Activated T-helper 1 cell treated with anti-CD3 and anti-CD28 coated beads, Interleukin-12 subunit alpha, Interleukin-12 subunit beta, Interleukin-2, Interleukin-4 antibody, amounts not matched to agents 30 ng/mL and 10 ng/mL and 1 ng/mL, durations not matched to agents 14 hours and 24 hours and 36 hours (primary cell): ENCODE measurements around the gene ALKBH8. TPM values are rescaled to one million over a fixed set of nuclear protein-coding genes. Genes with fewer than 3 reads are reported as not detected.

Source experiments
- DNase-seq: peaks from one replicate; pipeline ENCODE4 v3.0.0; 2021; ENCODE audit warnings: low spot score
- H3K27ac Mint-ChIP-seq: one replicate; pipeline ENCODE4 v1.8.0; 2021; ENCODE audit warnings: mild to moderate bottlenecking, mixed read lengths
- H3K27me3 Mint-ChIP-seq: one replicate; pipeline ENCODE4 v1.8.0; 2022; ENCODE audit warnings: mild to moderate bottlenecking, moderate library complexity, mixed read lengths; ENCODE audit not compliant: insufficient read depth
- H3K36me3 Mint-ChIP-seq: one replicate; pipeline ENCODE4 v1.8.0; 2021; ENCODE audit warnings: low read depth, mixed read lengths
- H3K4me1 Mint-ChIP-seq: one replicate; pipeline ENCODE4 v1.8.0; 2021; ENCODE audit warnings: low read depth, mixed read lengths
- H3K4me3 Mint-ChIP-seq: one replicate; pipeline ENCODE4 v1.8.0; 2021; ENCODE audit warnings: mild to moderate bottlenecking, moderate library complexity, mixed read lengths
- H3K9me3 Mint-ChIP-seq: one replicate; pipeline ENCODE4 v1.8.0; 2021; ENCODE audit warnings: mixed read lengths
- intact Hi-C: fragments of 100-400 bp; cut with micrococcal nuclease; formaldehyde crosslinking; loops from one replicate; pipeline ENCODE4 v1.15.1; 2024
- total RNA-seq: library from RNA; stranded (reverse); gene quantifications from 2 replicates; pipeline ENCODE4 v1.2.3, GENCODE V29; 2022

The ALKBH8 gene, protein sequence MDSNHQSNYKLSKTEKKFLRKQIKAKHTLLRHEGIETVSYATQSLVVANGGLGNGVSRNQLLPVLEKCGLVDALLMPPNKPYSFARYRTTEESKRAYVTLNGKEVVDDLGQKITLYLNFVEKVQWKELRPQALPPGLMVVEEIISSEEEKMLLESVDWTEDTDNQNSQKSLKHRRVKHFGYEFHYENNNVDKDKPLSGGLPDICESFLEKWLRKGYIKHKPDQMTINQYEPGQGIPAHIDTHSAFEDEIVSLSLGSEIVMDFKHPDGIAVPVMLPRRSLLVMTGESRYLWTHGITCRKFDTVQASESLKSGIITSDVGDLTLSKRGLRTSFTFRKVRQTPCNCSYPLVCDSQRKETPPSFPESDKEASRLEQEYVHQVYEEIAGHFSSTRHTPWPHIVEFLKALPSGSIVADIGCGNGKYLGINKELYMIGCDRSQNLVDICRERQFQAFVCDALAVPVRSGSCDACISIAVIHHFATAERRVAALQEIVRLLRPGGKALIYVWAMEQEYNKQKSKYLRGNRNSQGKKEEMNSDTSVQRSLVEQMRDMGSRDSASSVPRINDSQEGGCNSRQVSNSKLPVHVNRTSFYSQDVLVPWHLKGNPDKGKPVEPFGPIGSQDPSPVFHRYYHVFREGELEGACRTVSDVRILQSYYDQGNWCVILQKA
- total RNA-seq: 14.7 and 16.0 TPM in 2 replicates

DNA sequence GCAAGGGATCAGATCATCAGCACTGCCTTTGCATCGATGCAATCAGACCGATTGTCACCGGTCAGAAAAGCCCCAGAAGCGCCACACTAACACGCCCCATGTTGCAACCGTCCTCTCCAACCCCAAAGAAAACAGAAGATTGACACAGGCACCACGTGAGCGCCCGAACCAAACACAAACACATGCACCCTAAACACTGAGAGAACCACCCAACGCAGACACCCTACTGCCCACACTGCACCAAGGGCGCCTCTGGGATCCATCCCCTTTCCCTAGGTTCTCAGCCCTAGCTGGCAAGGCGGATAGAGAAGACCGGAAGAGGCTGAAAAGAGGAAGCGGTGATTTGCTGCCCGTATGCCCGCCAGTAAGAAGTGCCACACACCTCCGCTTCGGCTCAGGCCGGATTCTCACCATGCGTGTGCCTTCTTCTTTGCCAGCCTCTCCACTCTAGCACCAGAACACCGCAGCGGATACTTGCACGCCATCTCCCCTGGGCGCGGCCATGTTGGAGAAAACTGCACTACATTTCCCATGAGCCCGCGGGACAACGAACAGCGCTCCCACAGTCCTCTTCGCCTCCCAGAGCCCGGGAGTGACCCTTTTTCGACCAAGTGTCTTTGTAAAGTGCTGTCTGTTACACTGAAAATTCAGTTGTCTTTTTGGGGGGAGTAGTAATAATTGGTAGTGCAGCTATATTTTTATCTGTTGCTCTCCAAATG, at the start of gene ALKBH8:
Gene ALKBH8, minus strand, starts transcription at position 517 of the 719 bp plus-strand sequence. CDS start 4,842 bp downstream, outside the sequence.
- Mint-ChIP-seq H3K9me3 (no peaks in the 10 kb centered on the region), H3K27me3 (no peaks in the 10 kb centered on the region), H3K27ac (peak within 1 kb of the TSS; percentile 98), H3K36me3 (peaks cover 3% of the 10 kb centered on the region), H3K4me1 (peaks cover 52% of the 10 kb centered on the region), H3K4me3 (peak within 1 kb of the TSS; percentile 99)
- DNase-seq: peak; percentile 71
- intact Hi-C loops: loop anchor here (1.0 to 10.0 kb wide), 13 partner anchors 11 to 1481 kb away; partner anchors contain the start of genes ACAT1, ATM, C11orf65 and CUL5

- intact Hi-C loops: no loop called here
- Mint-ChIP-seq H3K27me3 (peaks cover 9% of the 10 kb centered on the region), H3K27ac (no peak overlapping the region), H3K4me3 (no peak overlapping the region), H3K4me1 (no peaks in the 10 kb centered on the region), H3K9me3 (no peaks in the 10 kb centered on the region), H3K36me3 (no peaks in the 10 kb centered on the region)
- DNase-seq: no peak
These were observed 46.9 kb upstream of the ALKBH8 start for GRCh38 chr11:107612445-107612844.

- no peak for DNase-seq
- intact Hi-C loops: no loop called here
- Mint-ChIP-seq H3K9me3 (no peaks in the 10 kb centered on the region), H3K4me1 (no peaks in the 10 kb centered on the region), H3K4me3 (no peak overlapping the region), H3K27ac (no peak overlapping the region), H3K27me3 (peaks cover 5% of the 10 kb centered on the region), H3K36me3 (no peaks in the 10 kb centered on the region)
These were observed 44.1 kb upstream of the ALKBH8 start for GRCh38 chr11:107609400-107610218.

- intact Hi-C loops: no loop called here
These were observed 43.3 kb upstream of the ALKBH8 start for GRCh38 chr11:107608809-107609208.

DNA sequence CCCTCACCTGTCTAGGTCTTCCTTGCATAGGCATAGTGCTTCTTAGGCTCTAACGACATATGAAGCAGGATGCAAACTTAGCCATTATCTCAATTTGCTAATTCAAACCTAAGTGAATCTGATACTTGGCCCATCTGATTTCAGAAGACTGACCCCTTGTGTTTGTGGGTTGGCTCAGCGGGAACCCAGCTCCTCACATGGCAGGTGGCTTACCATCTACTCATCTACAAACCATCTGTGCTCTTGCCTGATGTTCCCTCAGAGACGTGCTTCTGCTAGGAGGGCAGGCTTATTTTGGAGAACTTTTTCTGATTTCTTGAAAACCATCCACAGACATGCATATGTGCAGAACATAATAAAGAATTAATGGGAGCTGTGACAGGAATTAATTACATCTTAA, 40.6 kb upstream of the ALKBH8 start:
- no peak for DNase-seq
- H3K36me3 Mint-ChIP-seq: no peaks in the 10 kb centered on the region
- H3K27ac Mint-ChIP-seq: no peak overlapping the region
- no peak overlapping the region for H3K4me3 Mint-ChIP-seq
- no peaks in the 10 kb centered on the region for H3K4me1 Mint-ChIP-seq
- intact Hi-C loops: no loop called here
- peaks cover 25% of the 10 kb centered on the region for H3K27me3 Mint-ChIP-seq
- no peaks in the 10 kb centered on the region for H3K9me3 Mint-ChIP-seq

More at GRCh38 chr11:107608809-107609208, 43.3 kb upstream of the ALKBH8 start:
- no peaks in the 10 kb centered on the region for H3K9me3 Mint-ChIP-seq
- no peak for DNase-seq
- H3K36me3 Mint-ChIP-seq: no peaks in the 10 kb centered on the region
- no peak overlapping the region for H3K4me3 Mint-ChIP-seq
- H3K27me3 Mint-ChIP-seq: peaks cover 11% of the 10 kb centered on the region
- no peak overlapping the region for H3K27ac Mint-ChIP-seq
- no peaks in the 10 kb centered on the region for H3K4me1 Mint-ChIP-seq

- DNase-seq: no peak
- no peaks in the 10 kb centered on the region for H3K9me3 Mint-ChIP-seq
- no peaks in the 10 kb centered on the region for H3K36me3 Mint-ChIP-seq
- no peaks in the 10 kb centered on the region for H3K4me1 Mint-ChIP-seq
- intact Hi-C loops: no loop called here
- H3K4me3 Mint-ChIP-seq: no peak overlapping the region
- H3K27me3 Mint-ChIP-seq: peaks cover 27% of the 10 kb centered on the region
- no peak overlapping the region for H3K27ac Mint-ChIP-seq
These were observed 39.8 kb upstream of the ALKBH8 start for GRCh38 chr11:107605061-107606006.

- no peaks in the 10 kb centered on the region for H3K4me1 Mint-ChIP-seq
- H3K27me3 Mint-ChIP-seq: peaks cover 55% of the 10 kb centered on the region
- no peak for DNase-seq
- H3K4me3 Mint-ChIP-seq: no peak overlapping the region
- no peak overlapping the region for H3K27ac Mint-ChIP-seq
- H3K36me3 Mint-ChIP-seq: no peaks in the 10 kb centered on the region
- H3K9me3 Mint-ChIP-seq: no peaks in the 10 kb centered on the region
- intact Hi-C loops: no loop called here
These were observed 32.9 kb upstream of the ALKBH8 start for GRCh38 chr11:107598225-107599139.

- Mint-ChIP-seq H3K4me1 (peaks cover 24% of the 10 kb centered on the region), H3K4me3 (no peak overlapping the region), H3K27ac (no peak overlapping the region), H3K9me3 (no peaks in the 10 kb centered on the region), H3K27me3 (peaks cover 67% of the 10 kb centered on the region), H3K36me3 (no peaks in the 10 kb centered on the region)
- no peak for DNase-seq
- intact Hi-C loops: loop anchor here (5.0 kb wide), 1 partner anchor 333 kb away; the partner anchor contains the start of gene RAB39A
These were observed 29.2 kb upstream of the ALKBH8 start for GRCh38 chr11:107594736-107595135.

GRCh38 chr11:107593951-107594350, 28.4 kb upstream of the ALKBH8 start:
- Mint-ChIP-seq H3K4me3 (no peak overlapping the region), H3K27me3 (peaks cover 70% of the 10 kb centered on the region), H3K36me3 (peaks cover 3% of the 10 kb centered on the region), H3K27ac (no peak overlapping the region), H3K9me3 (no peaks in the 10 kb centered on the region), H3K4me1 (peaks cover 26% of the 10 kb centered on the region)
- intact Hi-C loops: loop anchor here (2.0 to 5.0 kb wide), 2 partner anchors 247 to 333 kb away; partner anchors contain the start of gene RAB39A
- DNase-seq: no peak

- Mint-ChIP-seq H3K4me3 (no peak overlapping the region), H3K27ac (no peak overlapping the region), H3K36me3 (peaks cover 3% of the 10 kb centered on the region), H3K4me1 (peaks cover 26% of the 10 kb centered on the region), H3K9me3 (peaks cover 4% of the 10 kb centered on the region), H3K27me3 (peaks cover 76% of the 10 kb centered on the region)
- intact Hi-C loops: loop anchor here (1.0 to 5.0 kb wide), 4 partner anchors 17 to 334 kb away; partner anchors contain the start of genes ALKBH8 and RAB39A
- DNase-seq: no peak
These were observed 27.3 kb upstream of the ALKBH8 start for GRCh38 chr11:107592813-107593212.
